Activated CD4-positive, CD25-positive, alpha-beta regulatory T cell treated with anti-CD3 and anti-CD28 coated beads, Interleukin-2, amount 50 U/mL, for 24 hours (primary cell): ENCODE results near the gene DMAC2L.
"Not testable (repeated sequence)": the region's sequence is repeated elsewhere in the genome, so short reads cannot be mapped to it uniquely, and the experiment has no call there.

Experiments used
- ATAC-seq, 2 donors: fragments of 150-1000 bp; cut with Tn5 transposase; one replicate each; pipeline ENCODE4 v1.10.0; 2021; ENCODE audit warnings: mild to moderate bottlenecking in 1 of 2, moderate library complexity in 1 of 2

Gene DMAC2L, protein sequence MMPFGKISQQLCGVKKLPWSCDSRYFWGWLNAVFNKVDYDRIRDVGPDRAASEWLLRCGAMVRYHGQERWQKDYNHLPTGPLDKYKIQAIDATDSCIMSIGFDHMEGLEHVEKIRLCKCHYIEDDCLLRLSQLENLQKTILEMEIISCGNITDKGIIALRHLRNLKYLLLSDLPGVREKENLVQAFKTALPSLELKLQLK

DNA sequence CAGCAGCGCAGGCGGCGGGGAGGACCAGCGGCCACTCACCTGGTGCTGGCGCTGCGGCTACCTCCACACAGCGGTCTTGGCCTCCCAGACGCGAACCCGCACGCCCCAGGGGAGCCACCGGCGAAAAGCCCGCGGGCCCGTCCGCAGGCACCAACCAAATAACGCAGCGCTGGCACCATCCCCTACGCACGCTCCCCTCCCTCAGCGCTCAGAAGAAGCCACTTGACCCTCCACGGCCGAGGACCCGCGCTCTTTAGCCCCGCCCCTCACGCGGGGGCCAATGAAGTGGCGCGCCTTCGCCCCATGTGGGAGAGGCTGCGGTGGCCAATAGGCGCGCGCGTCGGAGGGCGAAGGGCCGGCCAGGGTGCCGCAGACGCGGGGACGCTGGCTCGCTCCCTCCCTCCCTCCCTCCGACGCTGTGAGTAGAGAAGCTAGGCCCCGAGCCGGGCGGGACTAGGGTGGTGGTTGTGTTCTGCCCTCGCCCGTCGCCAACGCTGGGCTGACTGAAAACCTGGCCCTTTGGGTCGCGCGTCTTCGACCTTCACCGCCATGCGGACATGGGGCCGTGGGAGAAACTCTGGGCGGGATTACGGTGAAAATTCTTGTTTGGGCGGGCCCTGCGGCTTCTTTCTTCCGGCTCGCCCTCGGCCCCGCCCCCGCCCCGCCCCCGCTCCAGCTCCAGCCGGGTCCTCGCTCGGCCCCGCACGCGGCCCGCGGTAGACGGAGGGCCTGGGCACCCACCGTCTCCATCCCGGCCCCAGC, at the start of gene DMAC2L, which contains the start of gene L2HGDH:
DMAC2L (plus strand) TSS at position 353 of the 762 bp plus-strand sequence. CDS start 9,164 bp downstream, outside the sequence.
L2HGDH (minus strand) TSS at position 258 of the 762 bp plus-strand sequence; CDS start at position 179, 79 bp downstream.
- peak; percentile 93 to 96 for ATAC-seq

DNA sequence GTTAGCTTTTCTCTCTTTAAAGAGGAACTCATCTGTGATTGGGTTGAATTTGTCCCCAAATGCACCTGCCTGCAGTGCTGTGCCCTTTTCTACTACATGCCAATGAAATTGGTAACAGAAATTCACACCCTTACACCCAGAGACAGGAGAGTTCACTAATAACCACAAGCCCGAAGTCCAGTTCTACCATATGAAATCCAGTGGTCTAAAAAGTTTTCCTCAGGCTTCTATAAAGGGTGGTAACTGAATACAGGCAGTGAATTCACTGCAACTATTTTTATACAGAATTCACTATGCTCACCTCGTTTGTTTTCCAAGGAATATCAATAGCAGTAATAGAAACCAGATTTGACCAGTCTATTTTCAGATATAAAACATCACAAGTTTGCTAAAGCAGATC, 49.3 kb upstream of the DMAC2L start:
- ATAC-seq: no peak

DNA sequence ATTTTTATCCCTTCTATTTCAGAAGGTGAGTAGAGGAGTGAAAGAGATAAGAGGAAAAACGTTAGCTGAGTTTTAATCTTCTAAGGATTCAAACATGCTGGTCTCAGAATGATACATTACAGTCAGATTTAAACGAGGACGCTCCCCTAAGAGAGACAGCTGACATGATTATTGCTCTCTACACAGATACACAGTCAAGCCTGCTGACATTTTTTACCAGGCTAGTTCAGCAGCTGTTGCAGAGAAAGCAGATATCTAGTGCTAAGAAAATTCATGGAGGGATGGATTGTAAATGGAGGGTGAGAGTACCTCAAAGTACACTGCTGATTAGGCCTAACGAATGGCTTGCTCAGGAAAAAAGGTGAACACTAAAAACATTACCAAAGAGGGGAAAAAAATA, 48.8 kb upstream of the DMAC2L start:
- no peak for ATAC-seq

DNA sequence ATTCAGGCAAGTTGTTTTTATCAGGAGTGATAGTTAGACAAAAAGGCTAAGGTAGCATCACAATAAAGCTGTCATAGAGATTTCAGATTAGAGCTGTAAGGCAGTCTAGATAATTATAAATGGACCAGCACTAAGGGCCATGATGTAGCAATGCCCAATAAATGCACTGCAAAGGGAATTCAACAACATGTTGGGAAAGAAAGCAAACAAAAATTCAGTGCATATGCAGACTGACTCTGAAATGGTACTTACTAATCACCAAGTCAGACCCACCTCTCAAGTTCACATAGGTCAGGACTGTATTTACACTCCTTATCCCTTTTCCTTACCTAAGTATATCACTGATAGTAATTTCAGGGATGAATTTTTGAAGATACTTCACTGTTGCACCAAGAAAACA, 47.1 kb upstream of the DMAC2L start:
- no peak for ATAC-seq

DNA sequence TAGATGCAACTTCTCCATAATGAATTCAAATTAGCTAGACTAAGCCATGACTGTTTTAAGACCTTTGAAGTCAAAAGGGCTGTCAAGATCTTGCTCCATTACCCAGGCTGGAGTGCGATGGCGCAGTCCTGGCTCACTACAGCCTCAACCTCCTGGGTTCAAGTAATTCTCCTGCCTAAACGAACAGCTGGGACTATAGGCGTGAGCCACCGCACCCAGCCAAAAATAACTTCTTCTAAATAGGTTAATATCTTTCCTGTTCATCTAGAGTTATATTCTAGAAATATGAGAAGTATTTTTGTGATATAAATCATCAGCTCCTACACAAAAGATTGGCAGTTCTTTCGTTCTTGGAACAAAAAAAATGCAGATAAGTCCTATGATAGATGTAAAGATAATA, 41.2 kb upstream of the DMAC2L start:
- ATAC-seq: no peak

DNA sequence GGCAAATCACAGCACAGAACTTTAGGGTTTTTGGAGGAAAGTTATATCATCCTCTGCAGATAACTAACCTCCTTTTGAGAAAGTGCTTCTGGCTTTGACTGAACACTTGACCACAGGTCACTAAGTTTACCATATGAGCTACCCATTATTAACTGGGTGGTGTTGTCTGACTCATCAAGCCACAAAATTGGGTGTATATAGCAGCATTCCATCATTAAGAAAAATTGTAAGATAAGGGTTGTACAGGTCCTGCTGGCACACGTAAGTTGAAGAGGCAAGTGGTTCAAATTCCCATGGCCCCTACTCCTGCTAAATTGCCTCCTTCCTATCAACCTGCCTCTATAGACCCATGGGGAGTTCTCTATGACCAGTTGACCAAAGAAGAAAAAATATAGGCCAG, 39.6 kb upstream of the DMAC2L start:
- no peak for ATAC-seq

DNA sequence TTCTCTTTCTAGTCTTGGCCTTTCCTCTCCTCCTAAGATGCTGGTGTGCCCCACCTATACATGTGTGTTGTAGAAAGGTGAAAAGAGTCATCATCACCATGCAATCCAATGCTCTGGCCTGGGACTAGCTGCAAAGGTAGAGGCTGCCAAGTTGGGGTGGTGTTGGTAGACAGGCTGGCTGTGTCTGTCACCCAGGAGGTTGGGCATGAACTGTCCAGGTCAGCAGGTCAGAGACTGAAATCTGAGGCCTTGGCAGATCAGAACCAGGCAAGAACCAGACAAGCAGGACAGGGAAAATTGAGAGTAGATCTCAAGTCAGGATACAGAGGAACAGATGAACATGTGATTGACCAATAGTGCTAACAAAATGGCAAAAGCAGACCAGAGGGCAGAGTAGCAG, 26.3 kb upstream of the DMAC2L start:
- no peak for ATAC-seq

DNA sequence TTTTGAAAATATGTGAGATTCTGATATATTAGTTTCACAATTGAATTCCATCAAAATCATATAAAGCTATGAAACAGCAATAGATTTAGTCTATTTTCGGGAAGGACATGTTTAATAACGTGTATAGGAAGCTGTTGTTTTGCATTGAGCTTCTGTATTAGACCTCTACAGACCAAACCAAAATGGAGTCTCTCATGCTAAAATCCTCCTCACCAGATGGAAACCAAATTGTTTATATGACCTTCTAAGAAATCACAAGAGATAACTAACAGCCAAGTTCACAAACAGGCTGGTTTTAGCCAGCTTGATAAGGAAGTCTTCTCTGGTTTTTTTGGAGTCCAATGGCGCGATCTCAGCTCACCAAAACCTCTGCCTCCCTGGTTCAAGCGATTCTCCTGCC, 24.0 kb upstream of the DMAC2L start:
- no peak for ATAC-seq

DNA sequence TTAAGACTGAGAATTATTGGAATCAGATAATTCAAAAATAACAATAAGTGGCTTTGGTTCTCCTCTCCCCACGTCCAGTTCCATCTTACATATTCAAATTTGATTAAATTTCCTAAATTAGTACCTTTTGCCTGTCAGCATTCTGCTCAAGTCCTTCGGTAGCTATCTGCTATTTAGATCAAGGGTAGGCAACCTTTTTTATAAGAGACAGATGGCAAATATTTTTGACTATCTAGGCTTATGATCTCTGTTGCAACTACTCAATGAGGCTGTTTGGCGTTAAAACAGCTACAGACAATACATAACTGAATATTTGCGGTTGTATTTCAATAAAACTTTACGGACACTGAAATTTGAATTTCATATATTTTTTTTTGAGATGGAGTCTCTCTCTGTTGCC, 21.8 kb upstream of the DMAC2L start:
- ATAC-seq: no peak

DNA sequence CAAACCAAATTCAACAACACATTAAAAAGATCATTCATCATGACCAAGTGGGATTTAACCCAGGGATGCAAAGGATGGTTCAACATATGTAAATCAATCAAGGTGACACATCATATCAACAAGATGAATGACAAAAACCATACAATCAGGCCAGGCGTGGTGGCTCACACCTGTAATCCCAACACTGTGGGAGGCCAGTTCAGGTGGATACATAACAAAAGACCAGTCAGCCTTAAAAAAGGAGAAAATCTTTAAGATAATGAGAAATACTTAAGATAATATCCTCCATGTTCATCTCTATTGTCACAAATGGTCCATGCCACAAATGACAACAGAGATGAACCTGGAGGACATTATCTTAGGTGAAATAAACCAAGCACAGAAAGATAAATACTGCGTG, 12.5 kb upstream of the DMAC2L start:
- ATAC-seq: no peak

DNA sequence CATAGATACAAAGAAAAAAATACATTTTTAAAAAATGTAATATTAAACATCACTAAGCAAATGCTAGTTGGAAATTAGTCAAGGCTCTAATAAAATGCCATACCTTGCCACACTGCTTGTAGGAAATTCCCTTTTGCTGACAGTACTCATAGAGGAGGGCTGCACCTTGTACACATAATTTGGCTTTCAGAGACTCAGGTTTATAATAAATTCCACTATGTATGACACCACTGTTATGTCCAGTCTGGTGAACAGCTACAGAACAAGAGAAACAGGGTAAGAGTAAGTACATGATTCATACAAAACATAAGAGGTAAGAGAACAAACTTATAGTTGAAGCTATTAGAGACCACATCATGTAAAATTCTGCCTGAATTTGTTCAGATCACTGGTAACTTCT, 10.2 kb upstream of the DMAC2L start:
- ATAC-seq: no peak

DNA sequence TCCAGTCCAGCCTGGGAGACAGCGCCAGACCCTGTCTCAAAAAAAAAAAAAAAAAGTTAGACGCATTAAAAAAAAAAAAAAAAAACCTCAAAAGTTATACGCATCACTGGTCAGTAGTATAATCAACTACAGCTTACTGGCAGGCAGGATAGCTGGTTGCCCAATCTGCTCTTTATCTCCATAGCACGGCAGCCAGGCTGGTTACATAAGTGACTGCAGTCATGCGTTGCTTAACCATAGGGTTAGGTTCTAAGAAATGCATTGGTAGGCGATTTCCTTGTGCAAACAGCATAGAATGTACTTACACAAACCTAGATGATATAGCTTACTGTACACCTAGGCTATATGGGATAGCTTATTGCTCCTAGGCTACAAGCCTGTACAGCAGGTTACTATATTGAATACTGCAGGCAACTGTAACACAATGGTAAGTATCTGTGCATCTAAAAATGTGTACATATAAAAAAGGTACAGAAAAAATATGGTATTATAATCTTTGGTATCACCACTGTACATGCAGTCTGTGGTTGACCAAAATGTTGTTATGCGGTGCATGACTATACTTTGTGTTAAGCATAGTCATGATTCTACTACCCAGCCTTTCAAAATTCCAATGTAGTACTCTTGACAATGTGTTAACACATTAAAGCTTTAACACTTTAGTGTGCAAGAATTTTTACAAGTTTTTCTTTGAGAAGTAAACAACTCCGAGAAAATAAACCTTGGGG, 8.2 kb upstream of the DMAC2L start:
- ATAC-seq: no peak

DNA sequence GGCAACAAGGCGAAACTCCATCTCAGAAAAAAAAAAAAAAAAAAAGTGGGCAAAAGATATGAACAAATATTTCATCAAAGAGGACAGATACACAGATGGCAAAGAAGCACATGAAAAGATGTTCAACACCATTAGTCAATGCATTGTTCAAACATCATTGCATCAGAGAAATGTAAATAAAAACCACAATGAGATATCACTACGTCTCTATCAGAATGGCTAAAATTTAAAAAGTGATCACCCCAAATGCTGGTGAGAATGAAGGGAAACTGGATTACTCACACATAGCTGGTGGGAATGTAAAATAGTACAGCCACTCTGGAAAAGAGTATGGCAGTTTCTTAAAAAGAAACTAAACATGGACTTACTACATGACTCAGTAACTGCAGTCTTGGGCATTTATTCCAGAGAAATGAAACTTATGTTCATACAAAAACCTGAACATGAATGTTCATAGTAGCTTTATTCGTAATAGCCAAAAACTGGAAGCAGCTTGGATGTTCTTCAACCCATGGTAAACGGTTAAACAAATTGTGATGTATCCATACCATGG, 3.7 kb upstream of the DMAC2L start:
- no peak for ATAC-seq

DNA sequence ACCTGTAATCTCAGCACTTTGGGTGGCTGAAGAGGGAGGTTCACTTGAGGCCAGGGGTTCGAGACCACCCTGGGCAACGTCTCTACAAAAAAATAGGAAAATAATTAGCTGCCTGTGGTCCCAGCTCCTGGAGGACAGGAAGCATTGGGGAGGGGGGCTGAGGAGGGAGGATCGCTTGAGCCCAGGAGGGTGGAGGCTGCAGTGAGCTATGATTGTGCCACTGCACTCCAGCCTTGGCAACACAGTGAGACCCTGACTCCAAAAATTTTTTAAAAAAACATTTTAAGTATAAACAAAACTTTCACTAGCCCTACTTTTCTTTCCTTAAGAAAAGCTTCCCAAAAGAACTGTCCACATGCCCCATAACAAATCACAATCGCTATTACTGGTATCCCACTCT, 1.7 kb upstream of the DMAC2L start:
- ATAC-seq: no peak

DNA sequence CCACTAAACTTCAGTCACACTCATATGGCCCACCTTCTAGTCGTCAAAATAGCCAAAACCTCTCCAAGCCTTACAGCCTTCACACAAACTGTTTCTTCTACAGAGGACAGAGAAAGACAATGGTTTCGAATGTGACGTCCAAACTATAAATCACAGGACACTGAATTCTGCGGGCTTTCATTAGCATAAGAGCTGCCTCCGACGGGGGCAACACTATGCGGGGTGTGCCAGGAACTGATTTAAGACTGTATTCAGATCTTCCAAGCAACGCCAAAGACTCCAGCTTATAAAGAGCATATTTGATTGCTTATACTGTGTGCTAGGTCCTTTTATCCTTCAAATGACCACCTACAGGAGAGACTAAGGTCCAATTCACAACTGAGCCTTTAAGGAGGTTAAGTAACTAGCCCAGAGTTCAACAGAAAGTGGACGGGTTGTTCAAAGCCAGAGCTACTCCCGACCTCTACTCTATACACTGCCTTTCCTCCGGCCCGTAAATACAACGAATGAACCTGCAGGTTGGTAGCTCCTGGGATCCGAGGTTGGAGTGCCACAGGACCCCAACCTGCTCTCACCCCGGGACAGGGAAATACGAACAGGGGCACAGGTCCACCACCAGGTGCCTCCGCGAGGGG, 670 bp upstream of the DMAC2L start:
- no peak for ATAC-seq

DNA sequence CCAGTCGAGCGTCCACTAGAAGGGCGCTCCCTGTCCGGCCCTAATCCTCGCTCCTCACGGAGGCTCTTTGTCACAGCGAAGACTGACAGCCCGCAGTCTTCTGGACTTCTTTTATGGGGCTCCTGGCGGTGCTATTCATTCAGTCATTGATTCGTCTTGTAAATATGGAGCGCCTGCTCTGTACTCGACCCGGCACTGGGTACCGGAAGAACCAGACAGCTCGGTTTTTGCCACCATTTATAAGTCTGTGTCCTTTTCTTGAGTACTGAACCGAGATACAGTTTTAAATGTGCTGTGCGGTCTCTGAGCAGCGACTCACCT, 570 bp downstream of the DMAC2L start:
- ATAC-seq: peak; percentile 24 to 37

DNA sequence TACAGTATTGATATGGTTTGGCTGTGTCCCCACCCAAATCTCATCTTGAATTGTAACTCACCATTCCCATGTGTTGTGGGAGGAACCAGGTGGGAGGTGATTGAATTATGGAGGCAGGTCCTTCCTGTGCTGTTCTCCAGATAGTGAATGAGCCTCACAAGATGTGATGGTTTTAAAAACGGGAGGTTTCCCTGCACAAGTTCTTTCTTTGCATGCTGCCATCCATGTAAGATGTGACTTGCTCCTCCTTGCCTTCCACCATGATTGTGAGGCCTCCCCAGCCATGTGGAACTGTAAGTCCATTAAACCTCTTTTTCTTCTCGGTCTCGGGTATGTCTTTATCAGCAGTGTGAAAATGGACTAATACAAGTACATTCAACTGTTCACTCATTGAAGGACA, 2.0 kb downstream of the DMAC2L start:
- not testable (repeated sequence) for ATAC-seq

DNA sequence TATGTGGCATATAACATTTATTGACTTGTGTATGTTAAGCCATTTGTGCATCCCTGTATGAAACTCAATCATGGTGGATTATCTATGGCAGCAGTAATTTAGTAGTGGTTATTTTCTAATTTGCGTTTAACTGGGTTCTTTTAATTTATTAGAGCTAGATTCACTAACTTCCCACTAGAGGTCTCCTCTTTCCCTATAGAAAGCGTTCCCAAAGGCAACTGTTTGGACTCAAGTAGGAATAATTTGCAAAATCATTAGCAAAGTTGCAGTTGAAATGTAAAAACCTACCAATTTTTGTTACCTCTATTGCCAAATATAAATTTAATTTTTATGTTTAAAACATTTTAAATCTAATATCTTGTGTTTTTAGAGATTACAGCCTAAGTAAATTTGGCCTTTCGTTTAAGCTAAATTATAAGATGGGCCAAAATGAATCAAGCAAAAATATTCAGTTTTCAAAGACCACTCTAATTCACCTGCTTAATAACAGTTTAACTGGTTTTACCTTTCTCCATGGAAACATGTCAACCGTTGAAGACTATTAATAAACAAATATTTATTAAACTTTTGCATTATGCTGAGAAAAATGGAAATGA, 6.0 kb downstream of the DMAC2L start:
- no peak for ATAC-seq

DNA sequence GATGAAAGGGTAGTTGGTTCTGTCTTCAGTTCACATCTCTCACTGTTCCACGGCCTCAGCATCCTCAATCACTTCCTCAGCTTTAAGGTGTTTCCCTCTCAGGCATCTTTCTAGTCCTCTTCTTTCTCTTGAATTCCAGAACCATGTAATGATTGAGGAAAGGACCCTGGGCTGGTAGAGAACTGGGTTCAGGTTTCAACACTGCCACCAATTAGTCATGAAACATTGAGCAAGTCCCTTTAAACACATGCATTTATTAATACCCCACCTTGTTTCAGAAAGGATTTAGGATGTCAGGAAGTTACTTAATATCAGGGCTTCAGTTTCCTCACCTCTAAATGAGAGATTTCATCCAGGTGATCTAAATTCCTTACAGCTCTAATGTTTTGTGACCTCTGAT, 7.2 kb downstream of the DMAC2L start:
- no peak for ATAC-seq

DNA sequence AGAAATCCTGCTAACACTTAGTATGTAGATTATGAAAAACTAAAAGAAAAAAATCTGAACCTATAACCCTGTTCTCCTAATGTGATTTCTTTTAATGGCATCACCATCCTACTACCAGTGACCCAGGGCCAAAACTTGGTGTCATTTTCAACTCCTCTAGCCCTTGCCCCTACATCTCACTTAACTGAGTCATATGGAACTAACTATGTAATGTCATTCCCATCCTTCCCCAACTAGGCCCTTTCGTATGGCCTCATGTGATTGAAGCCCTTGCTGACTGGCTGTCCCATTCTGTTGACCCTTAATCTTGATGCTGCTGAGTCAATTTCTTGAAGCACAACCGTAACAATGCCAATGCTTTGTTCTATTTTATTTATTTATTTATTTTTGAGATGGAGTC, 7.6 kb downstream of the DMAC2L start:
- ATAC-seq: no peak

DNA sequence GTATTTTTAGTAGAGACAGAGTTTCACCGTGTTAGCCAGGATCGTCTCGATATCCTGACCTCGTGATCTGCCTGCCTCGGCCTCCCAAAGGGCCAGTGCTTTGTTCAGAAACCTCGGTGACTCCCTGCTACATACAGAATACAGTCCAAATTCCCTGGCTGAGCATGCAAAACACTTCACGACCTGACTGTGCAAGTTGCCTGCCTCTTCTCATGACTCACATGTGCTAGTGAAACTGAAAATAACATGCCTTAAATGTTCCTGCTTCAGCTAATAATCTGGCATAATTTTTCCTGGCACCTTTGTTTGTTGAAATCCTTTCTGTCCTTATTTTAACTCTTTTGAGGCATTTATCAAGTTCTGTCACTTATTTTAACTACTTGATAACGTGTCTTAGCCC, 8.2 kb downstream of the DMAC2L start:
- ATAC-seq: no peak

DNA sequence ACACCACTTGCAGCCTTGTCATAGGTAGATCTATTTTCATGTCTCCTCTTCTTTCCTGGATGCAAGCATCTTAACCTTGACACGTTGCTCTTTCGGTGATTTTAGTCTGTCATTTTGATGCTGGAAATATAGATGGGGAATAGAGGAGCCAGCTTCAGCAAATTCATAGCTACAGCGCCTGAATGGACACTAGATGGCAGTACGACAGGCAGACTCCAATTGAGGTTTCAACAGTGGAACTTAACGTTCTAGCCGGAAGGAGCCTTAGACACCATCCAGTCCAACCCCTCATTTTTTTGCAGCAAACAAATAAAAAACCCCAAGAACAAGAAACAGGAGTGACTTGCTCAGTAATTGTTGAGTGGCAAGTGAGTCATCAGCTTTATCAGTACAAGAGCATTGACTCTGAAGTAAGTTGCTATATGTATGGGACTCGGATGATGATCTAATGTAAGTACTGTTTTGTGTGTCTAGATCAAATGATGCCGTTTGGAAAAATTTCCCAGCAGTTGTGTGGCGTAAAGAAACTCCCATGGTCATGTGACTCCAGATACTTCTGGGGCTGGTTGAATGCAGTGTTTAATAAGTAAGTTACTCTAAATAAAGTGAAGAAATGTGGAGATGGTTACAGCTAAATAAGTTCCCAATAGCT, 9.0 kb downstream of the DMAC2L start:
- ATAC-seq: peak; percentile 95 to 97
